Activated CD4-positive, CD25-positive, alpha-beta regulatory T cell treated with anti-CD3 and anti-CD28 coated beads, Interleukin-2, amount 50 U/mL, for 24 hours (primary cell): ENCODE data around the gene LRRC75B.
"Not testable (repeated sequence)": the region's sequence is repeated elsewhere in the genome, so short reads cannot be mapped to it uniquely, and the experiment has no call there.

ENCODE experiments used
- ATAC-seq, 2 donors: fragments of 150-1000 bp; cut with Tn5 transposase; one replicate each; pipeline ENCODE4 v1.10.0; 2021; ENCODE audit warnings: mild to moderate bottlenecking in 1 of 2, moderate library complexity in 1 of 2

Gene LRRC75B

DNA sequence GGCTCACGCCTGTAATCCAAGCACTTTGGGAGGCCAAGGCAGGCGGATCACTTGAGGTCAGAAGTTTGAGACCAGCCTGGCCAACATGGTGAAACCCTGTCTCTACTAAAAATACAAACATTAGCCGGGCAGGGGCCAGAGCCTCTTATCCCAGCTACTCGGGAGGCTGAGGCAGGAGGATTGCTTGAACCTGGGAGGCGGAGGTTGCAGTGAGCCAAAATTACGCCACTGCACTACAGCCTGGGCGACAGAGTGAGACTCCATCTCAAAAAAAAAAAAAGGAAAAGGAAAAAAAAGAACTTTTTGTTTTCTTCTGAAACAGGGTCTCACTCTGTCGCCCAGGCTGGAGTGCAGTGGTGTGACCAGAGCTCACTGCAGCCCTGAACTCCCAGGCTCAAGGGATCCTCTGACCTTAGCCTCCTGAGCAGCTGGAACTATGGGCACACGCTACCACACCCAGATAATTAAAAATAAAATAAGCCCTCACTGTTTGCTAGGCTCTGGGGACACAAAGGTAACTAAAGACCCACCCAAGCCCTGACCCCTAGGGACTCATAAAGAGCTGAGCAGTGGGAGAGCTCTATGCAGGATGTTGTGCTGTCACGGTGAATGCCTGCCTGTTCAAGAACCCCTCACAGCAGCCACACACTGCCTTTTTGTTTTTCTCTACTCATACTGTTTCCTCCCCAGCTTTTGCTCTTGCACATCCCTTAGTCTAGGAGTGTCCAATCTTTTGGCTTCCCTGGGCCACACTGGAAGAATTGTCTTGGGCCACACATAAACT, 40.2 kb downstream of the LRRC75B start:
- not testable (repeated sequence) for ATAC-seq

DNA sequence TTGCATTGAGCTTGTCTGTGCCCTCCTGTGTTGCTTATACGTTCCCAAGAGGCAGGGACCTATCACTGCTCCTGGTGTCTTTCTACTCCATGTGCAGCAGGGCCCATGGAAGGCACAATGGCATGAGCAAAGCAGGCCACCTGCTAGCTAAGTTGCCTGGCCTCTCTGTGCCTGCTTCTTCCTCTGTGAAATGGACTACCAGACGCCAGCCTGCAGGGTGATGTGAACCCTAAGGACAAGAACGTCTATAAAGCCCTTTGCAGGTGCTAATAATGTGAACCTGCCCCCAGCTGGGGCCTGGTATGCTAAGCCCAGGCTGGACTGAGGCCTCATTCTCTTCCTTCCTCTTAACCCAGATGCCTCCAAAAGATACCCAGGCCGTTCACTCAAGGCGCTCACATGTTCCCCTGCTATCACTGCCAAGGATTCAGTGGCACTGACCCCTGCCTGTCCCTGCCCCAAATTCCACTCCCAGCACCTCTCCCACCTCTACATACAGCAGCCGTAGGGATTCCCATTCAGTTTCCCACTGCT, 41.9 kb downstream of the LRRC75B start:
- ATAC-seq, result no peak

DNA sequence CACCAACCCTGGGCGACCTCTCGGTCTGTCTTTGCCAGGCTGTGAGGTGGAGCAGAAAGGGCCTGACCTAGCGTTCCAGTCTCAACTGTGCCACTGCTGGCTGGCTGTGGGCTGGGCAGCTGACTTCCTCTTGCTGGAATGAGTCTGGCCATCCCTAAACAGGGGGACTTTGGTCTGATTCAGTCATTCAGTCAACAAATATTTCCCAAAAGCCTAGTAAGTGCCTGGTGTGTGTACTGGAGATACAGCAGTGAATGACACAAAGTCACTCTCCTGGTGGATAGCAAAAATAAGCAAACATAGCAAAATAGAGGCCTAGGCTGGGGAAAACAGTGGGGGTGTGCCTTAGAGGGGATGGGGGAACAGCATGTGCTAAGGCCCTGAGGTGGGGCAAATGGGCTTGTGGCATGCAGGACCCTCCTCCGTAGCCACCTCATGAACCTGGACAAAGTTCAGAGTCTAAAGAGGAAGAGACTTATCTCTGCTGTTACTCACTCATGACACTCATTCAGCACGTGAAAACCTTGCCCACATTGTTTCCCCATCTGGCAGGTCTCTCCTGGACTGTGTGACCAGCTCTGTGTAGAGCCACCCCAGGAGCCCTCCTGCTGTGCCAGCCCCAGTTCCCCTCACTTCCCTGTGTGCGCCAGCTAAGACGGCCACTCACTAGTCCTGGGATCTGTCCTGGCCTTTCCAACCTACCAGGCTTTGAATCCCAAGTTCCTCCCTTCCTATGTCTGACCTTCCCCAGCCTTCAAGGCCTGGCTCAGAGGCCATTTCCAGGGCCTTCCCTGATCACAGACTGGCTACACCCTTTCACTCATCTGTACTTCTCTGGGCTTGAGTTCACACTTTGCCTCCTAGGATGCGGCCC, 42.6 kb downstream of the LRRC75B start:
- ATAC-seq, result no peak

DNA sequence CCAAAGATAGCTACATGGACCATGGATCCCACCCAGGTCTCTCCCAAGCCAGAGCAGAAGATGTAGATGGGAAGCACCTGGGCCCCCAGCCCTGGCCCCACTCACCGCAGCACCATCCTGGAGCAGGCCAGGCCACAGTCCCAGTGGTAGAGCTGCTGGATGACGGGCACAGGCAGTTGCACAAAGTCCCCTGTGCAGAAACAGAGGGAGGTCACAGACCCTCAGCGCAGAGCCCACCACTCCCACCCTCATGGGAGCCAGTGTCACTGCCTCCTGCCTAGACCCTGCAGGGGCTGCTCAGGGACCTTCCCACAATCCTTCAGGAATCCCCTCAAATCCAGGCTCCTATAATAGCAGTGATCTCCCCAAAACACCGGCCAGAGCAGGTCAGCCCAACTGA, 44.1 kb downstream of the LRRC75B start:
- no peak for ATAC-seq

DNA sequence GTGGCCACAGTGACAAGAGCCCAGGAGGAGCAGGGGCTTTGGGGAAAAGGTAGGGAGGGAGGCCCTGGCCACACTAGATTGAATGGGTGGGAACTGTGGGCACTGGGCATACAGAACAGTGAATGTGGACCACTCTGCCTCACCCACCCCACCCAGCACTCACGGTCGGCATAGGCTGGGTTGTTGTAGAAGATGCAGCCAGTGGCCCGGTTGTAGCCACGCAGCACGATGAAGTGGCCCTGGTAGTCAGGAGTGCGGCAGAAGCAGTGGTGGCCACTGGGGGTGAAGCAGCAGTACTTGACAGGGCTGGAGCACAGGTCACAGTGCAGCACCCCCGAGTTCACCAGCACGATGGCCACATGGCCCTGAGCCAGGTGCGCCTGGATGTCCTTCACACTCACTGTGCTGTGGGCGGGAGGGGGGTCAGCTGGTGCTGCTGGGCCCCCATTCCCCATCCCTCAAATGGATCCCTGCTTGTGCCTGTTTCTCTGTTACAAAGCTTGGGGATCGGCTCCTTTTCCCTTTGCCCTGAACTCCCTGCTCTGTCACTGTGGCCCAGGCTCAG, 49.1 kb downstream of the LRRC75B start:
- ATAC-seq, result no peak

DNA sequence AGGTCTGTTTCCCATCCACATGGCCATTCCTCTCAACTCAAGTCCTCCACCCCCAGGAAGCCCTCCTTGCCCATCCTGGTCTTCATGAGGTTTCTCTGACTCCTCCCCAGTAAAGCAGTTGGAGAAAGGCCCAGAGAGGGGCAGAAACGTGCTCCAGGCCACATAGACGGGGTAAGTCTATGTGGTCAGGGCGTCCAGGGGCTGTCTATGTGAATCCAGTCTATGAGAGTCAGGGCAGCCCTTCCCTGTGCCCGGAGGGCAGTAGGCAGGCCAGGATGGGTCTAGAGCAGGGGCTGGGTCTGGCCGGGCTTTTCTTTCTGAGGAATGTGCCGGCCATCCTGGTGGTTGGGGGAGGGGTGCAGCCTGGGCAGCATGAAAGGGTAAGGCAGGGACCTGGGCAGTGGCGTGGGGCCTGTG, 49.7 kb downstream of the LRRC75B start:
- no peak for ATAC-seq

DNA sequence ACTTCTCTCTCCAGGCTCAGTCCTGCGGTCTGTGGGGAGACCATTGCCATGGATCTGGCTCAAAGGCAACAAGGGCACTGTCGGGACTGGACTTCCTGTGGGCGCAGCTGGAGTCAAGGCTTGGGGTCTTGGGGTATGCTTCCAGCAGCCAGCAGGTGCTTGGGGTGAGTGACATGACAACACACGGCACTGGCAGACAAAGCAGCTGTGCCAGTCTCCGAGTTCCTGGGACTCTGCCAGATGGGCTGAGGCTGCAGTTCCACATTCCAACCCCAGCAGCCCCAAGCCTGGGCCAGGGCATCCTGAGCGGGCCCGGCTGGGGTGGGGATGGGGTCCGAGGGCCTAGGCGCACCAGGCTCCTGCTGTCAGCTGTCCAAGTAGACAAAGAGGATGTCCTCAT, 50.2 kb downstream of the LRRC75B start:
- no peak for ATAC-seq

DNA sequence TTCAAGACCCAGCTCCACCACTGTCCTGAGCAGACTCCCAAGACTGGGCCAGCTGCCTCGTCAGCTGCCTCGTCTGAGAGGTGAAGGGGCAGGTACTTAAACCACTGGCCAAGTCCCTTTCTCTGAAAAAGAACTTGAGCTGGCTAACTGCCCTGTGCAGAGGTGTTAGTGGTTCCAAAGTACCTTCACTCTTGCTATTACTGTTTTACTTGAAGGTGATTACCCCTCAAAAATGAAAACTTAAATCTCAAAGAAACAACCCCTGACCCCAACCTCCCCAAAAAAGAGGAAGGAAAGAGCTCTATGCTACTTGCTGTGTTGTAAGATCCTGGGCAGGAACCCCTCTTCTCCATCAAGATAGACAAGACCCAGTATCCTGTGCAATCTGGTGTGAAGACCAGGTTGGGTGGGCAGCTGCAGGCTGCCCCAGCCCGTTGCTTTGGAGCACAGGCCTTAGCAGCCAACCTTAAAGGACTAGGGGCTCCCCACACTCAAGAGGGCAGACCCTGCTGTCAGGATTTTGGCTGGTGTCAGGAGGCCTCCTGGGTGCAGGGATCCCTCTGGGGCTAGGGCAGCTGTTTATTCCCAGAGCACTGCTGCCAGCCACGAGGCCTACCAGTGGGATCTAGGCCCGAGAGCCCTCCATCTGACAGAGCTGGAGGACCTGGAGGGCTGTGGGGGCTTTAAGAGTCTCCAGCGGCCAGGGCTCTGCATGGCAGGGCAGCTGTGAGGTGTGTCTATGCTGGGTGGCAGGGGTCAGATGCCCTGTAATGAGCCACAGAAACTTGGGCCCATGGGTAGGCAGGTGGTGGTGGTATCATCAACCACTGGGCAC, 51.0 kb downstream of the LRRC75B start:
- no peak for ATAC-seq

DNA sequence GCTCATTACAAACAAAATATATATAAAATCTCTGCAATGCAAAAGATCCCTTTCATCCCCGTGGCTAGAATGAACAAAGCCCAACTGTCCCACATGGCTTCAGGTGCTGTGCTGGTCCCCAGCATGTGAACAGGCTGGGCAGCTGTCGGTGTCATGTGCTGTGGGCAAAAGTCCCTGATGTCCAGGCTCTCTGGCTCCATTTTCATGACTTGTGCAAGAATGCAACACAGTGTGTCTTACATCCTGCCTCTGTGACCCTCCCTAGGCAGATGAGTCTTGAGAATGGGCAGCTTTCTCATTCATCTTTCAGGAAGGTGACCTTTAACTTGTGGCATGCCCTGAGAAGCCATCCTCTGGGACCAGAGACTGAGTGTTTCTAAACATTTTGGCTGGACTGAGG, 52.4 kb downstream of the LRRC75B start:
- ATAC-seq, result no peak

DNA sequence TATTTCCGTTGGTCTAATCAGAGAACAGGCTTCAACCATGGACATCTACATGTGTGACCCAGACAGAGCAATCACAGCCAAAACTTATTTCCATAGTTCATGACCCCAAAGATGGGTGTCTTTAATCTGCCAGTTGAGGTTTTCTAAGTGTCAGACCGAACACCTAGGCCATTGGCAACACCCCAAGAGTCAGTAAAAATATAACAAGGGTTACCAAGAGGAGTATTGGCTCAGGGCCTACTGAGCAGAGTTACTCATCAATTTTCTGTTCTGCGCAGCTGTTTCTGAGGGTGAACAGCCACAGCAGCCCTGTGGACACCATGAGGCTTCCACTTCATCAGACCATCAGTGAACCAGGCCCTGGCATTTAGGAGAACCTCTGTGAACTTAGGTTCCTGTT, 56.8 kb downstream of the LRRC75B start:
- ATAC-seq, result no peak
